Measurements from ENCODE around the gene NOS1. TPM values are rescaled to one million over a fixed set of nuclear protein-coding genes. Genes with fewer than 3 reads are reported as not detected.

Gene NOS1
- total RNA-seq, 1 donor from 2014 or later, result 3.5 TPM

DNA sequence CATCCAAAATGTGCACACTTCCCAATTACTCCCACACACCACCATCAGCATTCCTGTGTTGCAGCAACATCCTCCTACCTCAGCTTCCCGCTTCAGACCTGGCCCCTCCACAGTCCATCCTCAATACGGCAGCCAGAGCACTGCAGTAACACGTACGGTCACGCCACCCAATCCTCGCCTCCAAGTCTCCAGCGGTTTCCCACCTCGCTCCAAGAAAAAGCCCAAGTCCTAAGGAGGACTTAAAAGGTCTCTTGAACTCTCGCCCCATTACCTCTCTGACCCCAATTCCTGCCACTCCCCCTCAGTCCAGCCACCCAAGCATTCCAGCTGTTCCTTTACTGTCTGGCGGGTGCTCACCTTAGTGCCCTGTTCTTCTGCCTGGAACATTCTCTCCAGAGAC lies 183.1 kb downstream of the NOS1 start:
- no peak overlapping the region for H3K4me3 ChIP-seq
- no peak for ATAC-seq
- no peak overlapping the region for H3K27ac ChIP-seq
- H3K4me1 ChIP-seq, result no peaks in the 10 kb centered on the region
- H3K36me3 ChIP-seq, result peaks cover 85% of the 10 kb centered on the region
- DNase-seq, result no peak
- TF ChIP-seq, protein P1, sequence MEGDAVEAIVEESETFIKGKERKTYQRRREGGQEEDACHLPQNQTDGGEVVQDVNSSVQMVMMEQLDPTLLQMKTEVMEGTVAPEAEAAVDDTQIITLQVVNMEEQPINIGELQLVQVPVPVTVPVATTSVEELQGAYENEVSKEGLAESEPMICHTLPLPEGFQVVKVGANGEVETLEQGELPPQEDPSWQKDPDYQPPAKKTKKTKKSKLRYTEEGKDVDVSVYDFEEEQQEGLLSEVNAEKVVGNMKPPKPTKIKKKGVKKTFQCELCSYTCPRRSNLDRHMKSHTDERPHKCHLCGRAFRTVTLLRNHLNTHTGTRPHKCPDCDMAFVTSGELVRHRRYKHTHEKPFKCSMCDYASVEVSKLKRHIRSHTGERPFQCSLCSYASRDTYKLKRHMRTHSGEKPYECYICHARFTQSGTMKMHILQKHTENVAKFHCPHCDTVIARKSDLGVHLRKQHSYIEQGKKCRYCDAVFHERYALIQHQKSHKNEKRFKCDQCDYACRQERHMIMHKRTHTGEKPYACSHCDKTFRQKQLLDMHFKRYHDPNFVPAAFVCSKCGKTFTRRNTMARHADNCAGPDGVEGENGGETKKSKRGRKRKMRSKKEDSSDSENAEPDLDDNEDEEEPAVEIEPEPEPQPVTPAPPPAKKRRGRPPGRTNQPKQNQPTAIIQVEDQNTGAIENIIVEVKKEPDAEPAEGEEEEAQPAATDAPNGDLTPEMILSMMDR (IDR thresholded peaks at IDR 0.05), result no peak
- H3K27me3 ChIP-seq (ENCODE audit: low read depth), result no peaks in the 10 kb centered on the region
- intact Hi-C loops (cut with DNase I), result no loop called here
- H3K9me3 ChIP-seq, result no peaks in the 10 kb centered on the region

DNA sequence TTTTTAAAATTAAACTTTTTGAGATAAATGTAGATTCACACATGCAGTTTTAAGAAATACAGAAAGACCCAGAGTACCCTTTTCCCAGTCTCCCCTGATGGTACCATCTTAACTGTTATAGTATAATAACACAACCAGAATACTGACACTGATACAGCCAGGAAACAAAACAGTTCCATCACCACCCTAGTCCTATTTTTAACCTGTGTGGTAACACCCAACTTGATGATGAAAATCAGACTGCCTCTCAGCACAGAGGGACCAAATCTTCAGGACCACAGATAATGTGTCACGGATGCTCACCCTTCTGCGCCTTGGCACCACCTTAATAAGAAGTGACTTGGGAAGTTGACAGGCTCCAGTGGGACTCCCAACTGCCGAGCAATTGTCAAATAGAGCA lies 189.3 kb downstream of the NOS1 start:
- H3K27me3 ChIP-seq (ENCODE audit: low read depth), result no peaks in the 10 kb centered on the region
- no peaks in the 10 kb centered on the region for H3K9me3 ChIP-seq
- ATAC-seq, result no peak
- no peaks in the 10 kb centered on the region for H3K4me1 ChIP-seq
- H3K27ac ChIP-seq, result no peak overlapping the region
- intact Hi-C loops (cut with DNase I), result no loop called here
- TF ChIP-seq, protein P1 (IDR thresholded peaks at IDR 0.05), result no peak
- H3K36me3 ChIP-seq, result peaks cover 98% of the 10 kb centered on the region
- H3K4me3 ChIP-seq, result no peak overlapping the region
- DNase-seq, result no peak

DNA sequence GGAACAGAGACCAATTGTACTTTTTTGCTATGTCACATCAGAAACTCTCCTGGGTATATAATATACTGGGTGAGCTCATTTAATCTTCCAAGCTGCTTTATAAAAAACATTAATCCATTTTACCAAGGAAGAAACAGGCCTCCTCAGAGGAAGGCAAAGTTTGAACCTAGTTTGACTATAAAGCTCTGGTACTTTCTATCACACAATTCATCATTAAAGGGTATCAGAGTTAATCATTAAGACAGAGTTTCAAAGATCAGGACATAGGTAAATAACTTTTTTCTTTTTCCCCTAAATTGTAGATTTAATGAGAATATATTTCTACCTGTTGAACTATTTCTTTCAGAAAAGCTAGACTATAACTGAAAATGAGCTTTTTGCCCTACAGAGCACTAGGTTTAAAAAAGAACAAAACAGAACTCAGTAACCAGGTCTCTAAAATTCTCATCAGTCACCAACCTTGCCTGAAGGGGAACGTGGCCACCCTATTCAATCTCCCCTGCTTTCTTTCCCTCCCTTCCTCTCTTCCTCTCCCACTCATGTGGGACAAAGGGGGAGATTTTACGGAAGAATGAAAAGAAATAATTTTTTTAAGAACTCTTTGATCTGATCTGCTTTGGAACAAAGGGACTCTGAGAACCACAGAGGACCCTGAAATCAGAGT lies 189.8 kb downstream of the NOS1 start:
- H3K4me3 ChIP-seq, result no peak overlapping the region
- H3K27ac ChIP-seq, result no peak overlapping the region
- DNase-seq (no peak), ATAC-seq (no peak)
- intact Hi-C loops (cut with DNase I), result no loop called here
- TF ChIP-seq, protein P1 (IDR thresholded peaks at IDR 0.05), result no peak
- H3K36me3 ChIP-seq, result peaks cover 98% of the 10 kb centered on the region
- H3K4me1 ChIP-seq, result no peaks in the 10 kb centered on the region
- no peaks in the 10 kb centered on the region for H3K9me3 ChIP-seq
- H3K27me3 ChIP-seq (ENCODE audit: low read depth), result no peaks in the 10 kb centered on the region

DNA sequence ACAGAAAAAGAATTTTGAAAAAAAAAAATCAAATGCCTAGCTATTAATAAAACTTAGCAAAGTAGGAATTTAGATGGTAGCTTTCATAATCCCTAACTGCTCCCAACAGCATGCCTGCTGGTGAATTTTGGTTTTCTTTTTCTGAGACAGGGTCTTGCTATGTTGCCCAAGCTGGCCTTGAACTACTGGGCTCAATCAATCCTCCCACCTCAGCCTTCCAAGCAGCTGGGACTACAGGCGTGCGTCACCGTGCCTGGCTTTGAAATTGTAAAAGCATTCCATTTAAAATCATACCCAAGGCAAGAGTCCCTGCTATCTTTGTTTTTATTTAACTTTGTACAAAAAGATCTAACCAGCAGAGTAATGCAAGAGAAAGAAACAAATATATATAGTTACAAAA lies 191.9 kb downstream of the NOS1 start:
- DNase-seq, result no peak
- intact Hi-C loops (cut with DNase I), result no loop called here
- TF ChIP-seq, protein P1 (IDR thresholded peaks at IDR 0.05), result no peak
- H3K36me3 ChIP-seq, result peaks cover 98% of the 10 kb centered on the region
- ATAC-seq, result no peak
- H3K4me1 ChIP-seq, result no peaks in the 10 kb centered on the region
- no peak overlapping the region for H3K4me3 ChIP-seq
- H3K27ac ChIP-seq, result no peak overlapping the region
- no peaks in the 10 kb centered on the region for H3K9me3 ChIP-seq
- H3K27me3 ChIP-seq (ENCODE audit: low read depth), result no peaks in the 10 kb centered on the region

DNA sequence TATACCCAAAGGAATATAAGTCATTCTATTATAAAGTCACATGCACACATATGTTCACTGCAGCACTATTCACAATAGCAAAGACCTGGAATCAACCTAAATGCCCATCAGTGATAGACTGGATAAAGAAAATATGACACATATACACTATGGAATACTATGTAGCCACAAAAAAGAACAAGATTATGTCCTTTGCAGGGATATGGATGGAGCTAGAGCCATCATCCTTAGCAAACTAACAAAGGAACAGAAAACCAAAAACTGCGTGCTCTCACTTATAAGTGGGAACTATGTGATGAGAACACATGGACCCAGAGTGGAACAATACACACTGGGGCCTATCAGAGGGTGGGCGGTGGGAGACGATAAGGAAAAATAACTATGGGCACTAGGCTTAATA lies 192.4 kb downstream of the NOS1 start:
- TF ChIP-seq, protein P1 (IDR thresholded peaks at IDR 0.05), result no peak
- Histone ChIP-seq H3K4me3 (no peak overlapping the region), H3K36me3 (peaks cover 98% of the 10 kb centered on the region), H3K27me3 (ENCODE audit: low read depth) (no peaks in the 10 kb centered on the region), H3K27ac (no peak overlapping the region), H3K4me1 (no peaks in the 10 kb centered on the region), H3K9me3 (no peaks in the 10 kb centered on the region)
- intact Hi-C loops (cut with DNase I), result no loop called here
- no peak for DNase-seq
- no peak for ATAC-seq

Data from lower lobe of right lung (tissue), 2 donors.